ACHN (cell line): ENCODE data around the gene GPX4.

Experiments used
- DNase-seq: peaks from one replicate; pipeline ENCODE4 v3.0.0-alpha.2; 2015
- in situ Hi-C: cut with HindIII; loops from 2 replicates; pipeline ENCODE4 v1.10.0; 2017; ENCODE audit warnings: low sequenced_read_pairs, low pct_ligation_motif_present, low pct_unique_long_range_greater_than_20kb

The GPX4 gene

DNA sequence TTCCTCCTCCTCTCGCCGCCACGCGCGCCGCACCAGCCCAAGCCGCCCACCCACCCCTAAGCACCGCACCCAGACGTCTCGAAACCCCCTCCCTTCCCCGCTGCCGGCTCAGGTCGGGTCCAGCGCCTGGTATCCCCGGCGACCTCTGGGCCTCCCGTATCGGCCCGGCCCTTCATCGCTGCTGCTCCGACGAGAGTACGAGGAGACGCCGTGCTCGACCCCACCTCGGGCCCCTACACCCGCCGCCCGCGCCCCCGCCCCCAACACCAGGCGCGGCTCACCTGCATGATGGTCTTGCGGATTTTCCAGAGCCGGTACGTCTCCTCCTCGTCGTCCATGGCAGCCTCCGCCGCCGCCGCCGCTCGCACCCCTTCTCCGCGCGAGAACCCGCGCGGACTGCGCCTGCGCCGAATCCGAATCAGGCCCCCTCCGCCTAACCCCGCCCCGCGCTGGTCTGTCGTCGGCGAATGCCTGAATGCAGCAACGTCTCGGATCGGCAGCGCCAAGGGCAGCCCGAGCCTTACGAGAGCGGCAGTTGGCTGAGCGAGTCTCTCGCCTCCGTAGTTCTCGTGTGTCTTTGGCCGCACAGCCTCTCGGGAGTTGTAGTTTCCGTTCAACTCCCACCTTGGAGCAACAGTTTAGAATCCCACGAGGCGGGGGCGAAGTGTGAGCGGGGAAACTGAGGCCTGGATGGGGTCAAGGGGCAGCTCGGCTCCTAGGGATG is 8.7 kb upstream of the GPX4 start, which contains the start of gene POLR2E:
Gene POLR2E, minus strand, starts transcription at position 398 of the 724 bp plus-strand sequence. Its CDS starts 60 bp downstream, at position 338.
- peak; percentile 96 for DNase-seq
- in situ Hi-C loops = no loop called here

GRCh38 chr19:1097810-1098176 is 6.0 kb upstream of the GPX4 start:
- in situ Hi-C loops = no loop called here
- no peak for DNase-seq

DNA sequence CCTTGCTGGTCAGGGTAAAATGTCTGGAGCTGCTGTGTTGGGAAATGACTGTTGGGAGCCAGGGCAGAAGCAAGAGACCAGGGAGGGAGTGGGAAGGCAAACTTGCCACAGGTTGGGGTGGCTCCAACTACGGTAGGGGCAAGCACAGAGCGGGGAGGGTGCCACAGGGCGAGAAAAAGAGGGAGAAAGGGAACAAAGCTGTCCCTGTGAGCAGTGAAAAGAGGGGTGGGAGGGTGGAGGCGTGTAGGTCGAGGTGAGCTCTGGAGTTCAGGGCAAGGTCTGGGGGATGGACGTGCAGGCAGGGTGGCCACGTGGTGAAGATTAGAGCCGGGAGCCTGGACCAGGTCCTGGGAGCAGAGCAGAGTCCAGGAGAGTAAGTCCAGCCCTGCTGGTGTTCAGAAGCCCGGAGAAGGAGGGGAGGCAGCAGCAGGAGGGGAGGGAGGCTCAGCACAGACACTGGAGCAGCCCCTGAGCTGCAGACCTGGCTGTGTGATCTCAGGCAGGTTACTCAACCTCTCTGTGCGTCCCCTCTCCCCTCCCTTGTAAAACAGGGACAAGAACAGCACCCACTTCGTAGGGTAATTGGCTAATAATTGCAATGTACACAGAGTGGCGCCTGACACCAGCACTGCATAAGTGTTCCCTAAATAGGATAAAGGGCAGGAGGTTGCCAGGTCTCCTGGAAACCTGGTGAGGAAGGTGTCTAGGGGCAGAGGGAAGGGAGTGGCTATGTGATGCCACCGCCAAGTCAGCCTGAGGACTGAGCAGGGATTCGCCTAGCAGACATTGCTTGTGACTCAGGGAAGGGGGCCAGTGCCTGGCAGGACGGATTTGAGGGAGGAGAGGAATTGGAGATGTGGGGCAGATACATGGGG is 5.4 kb upstream of the GPX4 start:
- in situ Hi-C loops = no loop called here
- no peak for DNase-seq

DNA sequence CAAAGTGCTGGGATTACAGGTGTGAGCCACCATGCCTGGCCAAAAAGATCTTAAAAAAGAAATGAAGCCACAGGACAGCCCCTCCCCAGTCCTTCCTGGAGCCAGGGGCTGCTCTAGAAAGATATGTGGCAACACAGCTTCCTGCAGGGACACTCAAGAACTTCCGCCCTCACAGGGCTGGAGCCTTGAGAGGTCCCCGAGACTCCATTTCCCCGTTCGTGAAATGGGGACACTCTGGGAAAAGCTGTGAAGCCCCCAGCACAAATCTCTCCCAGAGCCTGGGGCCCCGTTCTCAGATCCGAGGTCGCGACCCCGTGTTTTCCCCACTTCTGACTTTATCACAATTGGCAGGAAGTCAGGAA is 2.5 kb upstream of the GPX4 start:
- no peak for DNase-seq
- in situ Hi-C loops = no loop called here

- DNase-seq = peak; percentile 97
- in situ Hi-C loops = no loop called here
These were observed 1.2 kb upstream of the GPX4 start for GRCh38 chr19:1102407-1103131.

- in situ Hi-C loops = no loop called here
- DNase-seq = no peak
These were observed 574 bp upstream of the GPX4 start for GRCh38 chr19:1103132-1103707.

- in situ Hi-C loops = no loop called here
- DNase-seq = peak; percentile 74
These were observed 665 bp downstream of the GPX4 start for GRCh38 chr19:1104311-1105007.

DNA sequence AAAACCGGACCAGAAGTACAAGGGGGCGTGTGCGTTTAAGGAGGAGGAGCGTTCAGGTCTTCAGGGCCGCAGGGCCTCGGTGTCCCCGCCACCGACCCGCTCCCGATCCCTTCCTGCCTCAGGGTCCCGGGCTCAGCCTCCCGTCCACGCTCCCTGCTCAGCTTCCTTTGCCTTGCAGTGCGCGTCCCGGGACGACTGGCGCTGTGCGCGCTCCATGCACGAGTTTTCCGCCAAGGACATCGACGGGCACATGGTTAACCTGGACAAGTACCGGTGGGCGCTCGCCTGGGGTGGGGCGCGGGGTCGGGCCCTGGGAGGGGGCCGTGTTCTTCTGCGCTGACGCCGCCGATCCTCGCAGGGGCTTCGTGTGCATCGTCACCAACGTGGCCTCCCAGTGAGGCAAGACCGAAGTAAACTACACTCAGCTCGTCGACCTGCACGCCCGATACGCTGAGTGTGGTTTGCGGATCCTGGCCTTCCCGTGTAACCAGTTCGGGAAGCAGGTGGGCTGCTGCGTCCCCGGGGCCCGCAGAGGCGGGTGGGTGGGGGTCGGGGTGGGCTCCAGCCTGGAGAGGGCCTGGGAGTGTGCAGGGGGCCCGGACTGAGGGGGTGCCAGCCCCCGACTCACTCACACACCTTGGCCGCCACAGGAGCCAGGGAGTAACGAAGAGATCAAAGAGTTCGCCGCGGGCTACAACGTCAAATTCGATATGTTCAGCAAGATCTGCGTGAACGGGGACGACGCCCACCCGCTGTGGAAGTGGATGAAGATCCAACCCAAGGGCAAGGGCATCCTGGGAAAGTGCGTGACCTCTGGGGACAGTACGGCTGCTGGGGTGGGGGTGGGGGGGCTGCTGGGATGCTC is 1.4 kb downstream of the GPX4 start:
- in situ Hi-C loops = no loop called here
- DNase-seq = peak; percentile 40

- DNase-seq = no peak
- in situ Hi-C loops = no loop called here
These were observed 2.4 kb downstream of the GPX4 start for GRCh38 chr19:1105873-1106840.

GRCh38 chr19:1106841-1107660 is 3.3 kb downstream of the GPX4 start:
- DNase-seq = peak; percentile 38
- in situ Hi-C loops = no loop called here

DNA sequence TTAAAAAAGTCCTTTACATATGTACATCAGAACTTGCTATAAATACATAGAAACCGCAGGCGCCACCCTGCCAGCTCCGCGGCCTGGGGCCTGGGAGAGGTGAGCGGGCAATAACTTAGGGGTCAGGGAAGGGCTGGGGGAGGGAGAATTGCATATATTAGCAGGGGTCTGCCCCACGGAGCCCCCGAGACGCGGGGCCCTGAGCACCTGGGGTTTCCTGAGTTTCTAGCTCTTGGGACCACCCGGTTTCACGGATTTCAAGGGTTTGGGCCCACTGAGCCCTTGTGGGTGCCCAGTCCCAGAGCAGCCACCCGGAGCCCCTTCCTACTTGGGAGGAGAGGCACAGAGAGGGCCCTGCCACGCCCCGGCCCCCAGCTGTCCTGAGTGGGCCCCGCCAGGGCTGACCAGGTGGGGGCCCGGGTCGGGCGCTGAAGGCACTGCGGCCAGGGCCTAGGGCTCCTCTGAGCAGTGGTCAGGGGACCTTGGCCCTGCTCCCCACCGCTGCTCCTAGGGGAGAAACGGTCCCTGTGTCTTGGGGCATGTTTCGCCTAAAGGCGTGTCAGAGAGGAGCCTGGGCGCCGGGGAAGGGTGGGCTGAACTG is 4.0 kb downstream of the GPX4 start:
- in situ Hi-C loops = no loop called here
- DNase-seq = no peak

GRCh38 chr19:1108291-1109031 is 4.7 kb downstream of the GPX4 start:
- in situ Hi-C loops = no loop called here
- no peak for DNase-seq

- no peak for DNase-seq
- in situ Hi-C loops = no loop called here
These were observed 5.3 kb downstream of the GPX4 start for GRCh38 chr19:1109032-1109551.
